Ishikawa (cell line): ENCODE measurements around the gene RHBDD1.

Source experiments
- EGR1 ChIP-seq: IDR thresholded peaks from 2 replicates; pipeline ENCODE4 v1.6.1; 2012
- EP300 ChIP-seq: IDR thresholded peaks from 2 replicates; pipeline ENCODE4 v1.6.1; 2012; ENCODE audit warnings: borderline replicate concordance
- NFIC ChIP-seq: IDR thresholded peaks from 2 replicates; pipeline ENCODE4 v1.6.1; 2012
- RAD21 ChIP-seq: IDR thresholded peaks from 2 replicates; pipeline ENCODE4 v1.6.1; 2012; ENCODE audit warnings: low read depth
- TAF1 ChIP-seq: IDR thresholded peaks from 2 replicates; pipeline ENCODE4 v1.6.1; 2012; ENCODE audit warnings: low read depth, mild to moderate bottlenecking
- TEAD4 ChIP-seq: IDR thresholded peaks from 2 replicates; pipeline ENCODE4 v1.6.1; 2012
- TF ChIP-seq, protein P1 (sequence below): IDR thresholded peaks from 2 replicates; pipeline ENCODE4 v1.6.1; 2012
- TF ChIP-seq, protein P2 (sequence below): IDR thresholded peaks from 2 replicates; pipeline ENCODE4 v1.6.1; 2012; ENCODE audit warnings: low read depth, mild to moderate bottlenecking

DNA sequence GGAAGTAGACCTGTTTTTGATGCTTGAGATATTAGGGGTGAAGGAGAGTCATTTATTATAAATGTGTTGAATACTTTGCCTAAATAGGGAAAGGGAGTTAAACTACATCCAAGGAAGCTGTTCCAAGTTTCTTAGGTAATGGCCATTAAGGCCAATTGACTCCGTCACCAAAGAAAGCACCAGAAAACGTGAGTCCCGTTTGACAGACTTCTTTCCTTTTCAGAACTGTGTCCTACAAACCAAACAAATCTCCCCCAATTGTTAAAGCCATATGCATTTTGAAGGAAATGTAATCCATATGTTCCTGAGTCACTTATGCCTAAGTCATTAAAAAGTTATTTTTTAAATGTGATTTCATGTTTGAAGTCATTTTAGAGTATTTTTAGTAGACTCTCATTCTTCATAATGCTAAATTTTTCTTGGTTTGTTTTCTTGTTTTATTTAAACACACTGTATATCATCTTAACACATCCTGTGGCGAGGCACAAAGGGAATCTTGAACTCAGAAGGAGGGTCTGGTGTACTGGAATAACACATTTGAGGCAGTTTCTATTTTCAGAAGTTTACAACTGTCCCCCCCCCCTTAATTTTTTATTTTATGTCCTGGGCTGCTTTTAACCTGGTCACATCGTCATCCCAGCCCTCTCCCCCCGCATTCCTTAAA is 133.7 kb downstream of the RHBDD1 start:
- TF ChIP-seq EGR1, result no peak
- TF ChIP-seq TEAD4, result no peak
- no peak for TF ChIP-seq RAD21
- TF ChIP-seq, protein P1, sequence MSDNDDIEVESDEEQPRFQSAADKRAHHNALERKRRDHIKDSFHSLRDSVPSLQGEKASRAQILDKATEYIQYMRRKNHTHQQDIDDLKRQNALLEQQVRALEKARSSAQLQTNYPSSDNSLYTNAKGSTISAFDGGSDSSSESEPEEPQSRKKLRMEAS, result no peak
- TF ChIP-seq EP300, result no peak
- TF ChIP-seq NFIC, result no peak
- TF ChIP-seq TAF1, result no peak
- TF ChIP-seq, protein P2, sequence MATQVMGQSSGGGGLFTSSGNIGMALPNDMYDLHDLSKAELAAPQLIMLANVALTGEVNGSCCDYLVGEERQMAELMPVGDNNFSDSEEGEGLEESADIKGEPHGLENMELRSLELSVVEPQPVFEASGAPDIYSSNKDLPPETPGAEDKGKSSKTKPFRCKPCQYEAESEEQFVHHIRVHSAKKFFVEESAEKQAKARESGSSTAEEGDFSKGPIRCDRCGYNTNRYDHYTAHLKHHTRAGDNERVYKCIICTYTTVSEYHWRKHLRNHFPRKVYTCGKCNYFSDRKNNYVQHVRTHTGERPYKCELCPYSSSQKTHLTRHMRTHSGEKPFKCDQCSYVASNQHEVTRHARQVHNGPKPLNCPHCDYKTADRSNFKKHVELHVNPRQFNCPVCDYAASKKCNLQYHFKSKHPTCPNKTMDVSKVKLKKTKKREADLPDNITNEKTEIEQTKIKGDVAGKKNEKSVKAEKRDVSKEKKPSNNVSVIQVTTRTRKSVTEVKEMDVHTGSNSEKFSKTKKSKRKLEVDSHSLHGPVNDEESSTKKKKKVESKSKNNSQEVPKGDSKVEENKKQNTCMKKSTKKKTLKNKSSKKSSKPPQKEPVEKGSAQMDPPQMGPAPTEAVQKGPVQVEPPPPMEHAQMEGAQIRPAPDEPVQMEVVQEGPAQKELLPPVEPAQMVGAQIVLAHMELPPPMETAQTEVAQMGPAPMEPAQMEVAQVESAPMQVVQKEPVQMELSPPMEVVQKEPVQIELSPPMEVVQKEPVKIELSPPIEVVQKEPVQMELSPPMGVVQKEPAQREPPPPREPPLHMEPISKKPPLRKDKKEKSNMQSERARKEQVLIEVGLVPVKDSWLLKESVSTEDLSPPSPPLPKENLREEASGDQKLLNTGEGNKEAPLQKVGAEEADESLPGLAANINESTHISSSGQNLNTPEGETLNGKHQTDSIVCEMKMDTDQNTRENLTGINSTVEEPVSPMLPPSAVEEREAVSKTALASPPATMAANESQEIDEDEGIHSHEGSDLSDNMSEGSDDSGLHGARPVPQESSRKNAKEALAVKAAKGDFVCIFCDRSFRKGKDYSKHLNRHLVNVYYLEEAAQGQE, result no peak
